NCI-H2196 treated with DMSO at 0.1 percent for 48 hours (cell line): ENCODE measurements around the gene HMG20A.

Source experiments
- DNase-seq: peaks from one replicate; lab custom pipeline; 2025; ENCODE audit not compliant: unreplicated experiment; lab: John Stamatoyannopoulos, UW

HMG20A gene

DNA sequence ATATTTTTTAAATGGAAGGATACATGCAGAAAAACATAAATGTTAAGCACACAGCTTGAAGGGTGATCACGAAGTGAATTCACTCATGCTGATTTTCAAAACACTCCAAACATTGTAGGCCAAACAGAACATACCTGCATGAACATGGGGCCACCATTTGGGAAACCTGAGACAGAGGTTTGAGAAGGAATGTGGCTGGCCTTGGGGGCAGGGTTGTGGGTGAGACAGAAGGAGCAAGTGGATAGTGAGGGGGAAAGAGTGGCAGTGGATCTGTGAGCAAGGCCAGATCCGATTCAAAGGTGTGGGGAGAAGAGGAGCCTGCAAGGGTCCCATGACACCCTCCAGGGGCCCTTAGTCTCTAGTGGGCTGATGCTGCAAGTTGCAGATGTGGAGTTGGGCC, 94.9 kb downstream of the HMG20A start:
- DNase-seq: no peak

DNA sequence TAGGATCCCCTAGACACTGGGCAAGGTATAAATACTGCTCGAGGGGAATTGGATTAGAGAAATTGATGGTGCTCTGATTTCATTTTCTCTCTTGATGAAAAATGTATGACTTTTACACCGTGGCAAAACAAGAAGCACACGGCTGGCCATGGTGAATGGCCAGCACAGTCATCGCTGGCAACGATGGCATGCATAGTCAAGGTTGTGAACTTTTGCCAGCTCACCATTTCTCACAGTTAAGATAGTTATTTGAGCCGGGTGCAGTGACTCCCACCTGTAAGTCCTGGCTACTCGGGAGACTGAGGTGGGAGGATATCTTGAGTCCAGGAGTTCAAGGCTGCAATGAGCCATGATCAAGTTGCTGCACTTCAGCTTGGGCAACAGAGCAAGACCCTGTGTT, 95.4 kb downstream of the HMG20A start:
- no peak for DNase-seq

DNA sequence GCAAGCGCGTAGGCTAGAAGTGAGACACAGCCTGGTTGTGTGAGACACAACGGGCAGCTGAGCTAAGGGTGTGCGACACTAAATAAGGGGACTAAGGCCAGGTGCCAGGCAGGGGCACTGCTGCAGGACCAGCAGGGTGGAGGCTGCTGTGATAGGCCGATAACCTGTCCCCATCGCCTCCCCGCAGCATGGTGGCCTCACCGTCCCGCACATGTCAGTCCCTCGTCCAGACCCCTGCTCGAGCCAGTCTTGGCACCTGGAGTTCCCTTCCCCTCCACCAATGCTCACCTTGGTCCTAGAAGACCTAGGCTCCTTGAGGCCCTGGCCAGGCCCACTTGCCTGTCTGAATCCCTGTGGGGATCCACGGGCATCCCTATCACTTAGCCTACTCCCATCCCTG, 96.1 kb downstream of the HMG20A start:
- no peak for DNase-seq

DNA sequence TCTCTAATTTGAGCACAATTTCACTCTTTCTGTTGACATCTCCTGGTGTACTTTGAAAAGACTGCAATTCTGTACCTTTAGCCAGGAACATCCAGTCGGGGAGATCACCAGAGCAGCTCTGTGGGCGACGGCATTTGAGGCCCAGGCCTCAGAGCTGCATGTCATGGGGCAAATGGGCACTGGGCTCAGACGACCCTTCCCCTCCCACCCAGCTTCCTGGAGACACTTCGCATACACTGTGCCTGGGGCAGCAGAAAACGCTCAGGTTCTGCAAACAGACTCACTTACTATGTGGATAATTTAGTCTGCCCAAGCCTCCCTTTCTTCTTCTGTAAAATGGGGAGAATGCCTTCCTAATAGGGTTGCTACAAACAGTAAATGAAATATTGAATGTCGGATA, 96.9 kb downstream of the HMG20A start:
- no peak for DNase-seq

DNA sequence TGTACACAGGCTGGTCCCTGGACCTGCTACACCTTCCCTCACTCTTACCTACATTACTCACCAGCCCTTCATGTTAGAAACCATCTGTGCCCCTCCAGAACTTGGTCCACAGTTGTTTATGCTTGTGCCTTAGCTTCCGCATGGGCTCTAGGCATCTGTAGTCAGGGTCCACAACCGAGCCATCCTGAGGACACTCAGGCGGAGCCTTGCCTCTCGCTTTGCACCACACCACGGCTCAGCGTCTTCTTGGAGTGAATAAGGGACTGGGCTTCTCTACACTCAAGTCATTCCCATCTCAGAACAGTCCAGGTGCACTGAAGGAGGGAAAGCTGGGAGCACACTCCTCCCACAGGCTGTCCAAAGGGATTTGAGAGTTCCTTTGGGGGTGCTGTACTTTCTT, 97.8 kb downstream of the HMG20A start:
- no peak for DNase-seq

DNA sequence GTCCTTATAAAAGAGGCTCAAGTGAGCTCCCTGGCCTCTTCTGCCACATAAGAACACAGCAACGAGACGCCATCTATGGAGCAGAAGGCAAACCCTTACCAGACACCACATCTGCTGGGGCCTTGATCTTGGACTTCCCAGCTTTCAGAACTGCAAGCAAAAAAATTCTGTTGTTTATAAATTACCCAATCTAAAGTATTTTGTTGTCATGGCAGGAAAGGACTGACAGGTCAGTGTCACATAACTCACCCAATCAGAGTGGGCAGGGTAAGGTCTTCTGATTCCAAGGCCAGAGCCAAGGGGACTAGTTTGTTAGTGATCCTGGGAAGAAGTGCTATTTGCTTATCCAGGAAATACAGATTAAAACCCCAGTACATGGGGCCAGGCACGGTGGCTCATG, 98.9 kb downstream of the HMG20A start:
- no peak for DNase-seq

DNA sequence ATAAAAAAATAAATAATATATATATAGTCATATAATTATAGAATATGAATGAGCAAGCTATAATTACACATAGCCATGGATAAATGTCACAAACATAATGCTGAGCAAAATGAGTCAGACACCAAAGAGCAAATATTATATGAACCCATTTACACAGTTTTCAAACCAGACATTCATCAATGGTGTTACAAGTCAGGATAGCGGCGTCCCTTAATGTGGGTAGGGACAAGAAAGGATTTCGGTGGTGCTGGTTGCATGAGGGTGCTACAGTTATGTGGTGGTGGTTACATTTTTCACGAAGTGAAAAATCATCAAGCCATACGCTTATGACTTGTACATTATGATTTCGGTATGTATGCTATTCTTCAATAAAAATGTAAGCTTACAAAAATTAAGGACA, 100.5 kb downstream of the HMG20A start:
- DNase-seq: no peak

DNA sequence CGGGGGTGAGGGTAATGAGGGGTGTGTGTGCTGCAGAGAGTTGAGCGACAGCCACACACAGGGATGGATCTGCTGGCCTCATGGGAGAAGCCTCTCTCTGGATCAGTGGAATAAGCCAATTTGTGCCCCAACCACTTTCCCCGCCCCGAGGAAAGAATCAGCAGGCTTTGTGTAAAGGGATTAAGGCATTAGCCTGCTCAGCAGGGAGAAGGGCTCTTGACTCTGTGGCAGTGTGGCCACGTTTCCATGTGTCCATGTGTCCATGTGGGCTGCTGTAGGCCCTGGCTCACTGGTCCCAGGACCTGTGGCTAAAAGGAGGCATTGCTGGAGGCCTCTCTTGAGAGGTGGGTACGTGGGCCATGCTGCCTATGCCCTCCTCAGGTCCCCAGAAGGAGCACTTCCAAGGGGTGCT, 104.7 kb downstream of the HMG20A start:
- no peak for DNase-seq

DNA sequence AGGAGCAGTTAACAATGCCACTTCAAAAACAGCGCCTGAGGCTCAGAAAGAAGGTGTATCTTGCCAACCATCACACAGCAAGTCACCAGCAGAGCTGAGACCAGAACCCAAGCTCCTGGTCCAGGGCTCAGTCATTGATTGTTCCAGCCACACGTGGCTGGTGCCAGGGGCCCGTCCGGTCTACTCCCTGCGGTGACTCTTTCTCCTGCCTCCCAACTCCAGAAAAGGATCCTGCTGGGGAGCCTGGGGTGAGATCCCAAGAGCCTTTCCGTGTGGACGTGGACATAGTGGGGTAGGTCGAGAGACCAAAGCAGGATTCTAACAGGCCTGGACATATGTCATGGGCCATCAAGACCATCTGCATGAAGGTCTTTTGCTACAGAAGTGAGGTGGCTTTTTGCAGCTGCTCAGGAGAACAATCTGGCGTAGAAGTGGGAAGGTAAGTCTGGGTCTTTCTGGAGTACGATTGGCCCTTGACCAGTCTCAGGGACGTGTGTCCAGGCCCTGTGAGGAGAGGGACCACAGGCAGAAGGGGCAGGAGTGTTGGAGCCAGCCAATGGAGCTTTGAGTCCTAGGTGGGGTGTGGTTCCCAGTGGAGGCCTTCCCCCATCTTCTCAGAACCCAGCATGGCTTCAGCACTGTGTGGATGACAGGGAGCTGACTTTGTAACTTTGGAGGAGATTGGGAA, 105.4 kb downstream of the HMG20A start:
- DNase-seq: no peak

DNA sequence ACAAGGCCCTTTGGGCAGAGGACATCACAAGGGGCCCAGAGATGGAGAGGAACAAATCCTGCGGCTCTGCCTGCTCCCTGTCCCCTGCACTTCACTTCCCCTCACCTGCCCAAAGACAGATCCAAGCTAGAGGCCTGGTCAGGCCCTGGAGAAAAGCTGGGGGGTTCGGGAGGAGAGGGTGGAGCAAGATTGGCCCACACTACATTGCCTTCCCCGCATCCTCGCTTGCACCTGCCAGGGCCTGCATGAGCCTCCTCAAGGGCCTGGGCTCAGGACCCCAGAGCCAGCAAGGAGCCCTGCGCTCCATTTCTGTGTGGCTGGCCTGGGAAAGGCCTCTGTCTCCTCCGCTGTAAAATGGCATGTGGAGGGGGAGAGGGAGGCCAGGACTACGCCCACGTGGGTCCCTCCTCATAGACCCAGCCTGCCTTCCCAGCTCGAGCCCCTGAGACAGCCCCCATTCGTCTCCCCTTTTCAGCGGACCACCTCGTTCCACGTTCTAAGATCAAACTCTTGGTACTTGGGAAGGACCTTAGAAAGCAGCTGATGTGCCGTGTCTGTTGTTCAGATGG, 106.0 kb downstream of the HMG20A start:
- DNase-seq: no peak

DNA sequence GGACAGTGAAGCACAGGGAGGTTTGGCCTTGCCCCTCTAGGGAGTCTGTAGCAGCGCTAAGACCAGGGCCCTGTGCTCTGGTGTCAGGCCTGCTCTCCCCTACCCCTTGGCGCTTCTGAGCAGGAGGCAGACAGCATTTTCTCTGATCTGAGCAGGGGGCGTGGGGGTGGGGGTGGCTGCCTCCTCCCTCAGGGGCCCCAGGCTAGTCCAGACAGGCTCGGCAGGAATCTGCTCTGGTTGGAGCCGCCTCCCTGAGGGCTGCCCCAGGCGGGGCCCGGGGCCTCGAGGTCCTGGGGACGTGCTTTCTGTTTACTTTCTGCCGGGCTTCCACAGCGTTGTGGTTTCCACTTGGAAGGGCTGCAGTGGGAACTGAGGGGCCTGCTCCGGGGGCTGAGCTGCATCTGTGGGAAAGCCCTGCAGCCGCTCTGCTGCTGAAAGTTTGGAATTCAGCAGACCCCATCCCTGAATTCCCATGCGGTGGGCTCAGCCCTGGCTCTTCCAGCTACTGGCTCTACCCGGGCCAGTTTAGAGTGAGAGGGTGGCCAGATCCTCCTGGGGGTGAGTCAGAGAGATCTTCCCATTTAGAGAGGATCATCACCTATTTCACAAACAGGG, 106.6 kb downstream of the HMG20A start:
- DNase-seq: no peak

DNA sequence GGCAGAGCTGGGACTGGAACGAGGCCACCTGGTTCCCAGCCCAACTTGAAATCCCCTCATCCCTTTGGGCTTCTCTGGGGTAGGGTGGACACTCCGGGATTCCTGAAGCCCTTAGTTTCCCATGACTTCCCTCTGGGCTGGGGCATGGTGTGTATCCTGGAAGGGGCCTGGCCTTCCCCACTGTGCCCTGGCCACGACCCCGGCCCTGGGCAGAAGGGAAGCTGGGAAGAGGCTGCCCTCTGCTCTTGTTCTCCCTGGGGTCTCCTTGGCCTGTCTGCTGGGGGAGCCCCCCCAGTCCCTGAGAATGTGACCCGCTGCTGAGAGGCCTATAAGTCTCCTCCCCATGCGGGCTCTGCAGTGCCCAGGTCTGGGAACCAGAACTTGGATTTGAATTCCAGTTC, 107.1 kb downstream of the HMG20A start:
- no peak for DNase-seq

DNA sequence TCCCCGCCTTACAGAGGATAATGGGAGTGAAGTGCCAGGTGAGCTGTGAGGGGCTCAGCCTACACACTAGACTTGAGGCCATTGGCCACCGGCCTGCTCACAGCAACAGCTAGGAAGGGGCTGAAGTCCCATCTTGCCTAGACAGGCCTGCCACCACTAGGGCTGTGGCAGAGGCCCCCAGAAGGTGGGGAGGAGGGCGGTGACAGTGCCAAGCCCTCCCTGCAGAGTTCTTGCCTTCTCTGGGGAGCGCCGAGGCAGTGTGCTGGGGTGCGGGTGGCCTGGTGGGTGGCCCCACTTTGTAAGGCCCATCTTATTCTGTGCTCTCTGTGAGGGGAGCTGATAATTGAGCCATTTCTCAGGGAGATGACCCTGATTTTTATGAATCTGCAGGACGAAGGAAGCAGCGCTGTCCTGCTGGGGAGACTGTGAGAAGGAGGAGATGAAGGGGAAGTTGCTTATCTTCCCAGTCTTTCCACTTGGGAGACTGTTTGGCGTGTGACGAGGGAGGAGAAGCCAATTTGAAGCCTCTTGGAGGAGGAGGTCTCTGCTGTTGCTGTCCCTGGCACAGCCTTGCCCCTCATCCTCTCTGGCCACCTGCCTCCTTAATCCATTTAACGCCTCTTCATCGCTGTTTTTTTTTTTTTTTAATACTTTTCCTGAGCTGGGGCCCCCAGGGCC, 107.7 kb downstream of the HMG20A start:
- no peak for DNase-seq

DNA sequence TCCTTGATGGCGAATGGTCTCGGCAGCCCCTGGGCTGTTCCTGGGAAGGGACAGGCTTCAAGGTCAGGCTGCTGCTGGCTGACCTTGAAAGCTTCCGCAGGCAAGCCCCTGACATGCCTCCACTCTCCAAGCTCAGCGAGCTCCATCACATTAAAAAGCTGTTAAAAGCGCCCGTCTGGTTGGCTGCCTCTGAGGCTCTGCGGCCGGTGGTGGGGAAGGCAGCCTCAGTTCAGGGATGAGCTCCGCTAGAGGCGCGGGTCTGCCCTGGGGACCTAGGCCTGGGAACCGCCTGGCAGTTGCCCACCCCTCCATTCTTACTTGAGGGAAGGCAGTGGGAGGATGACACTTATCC, 108.3 kb downstream of the HMG20A start:
- DNase-seq: no peak

DNA sequence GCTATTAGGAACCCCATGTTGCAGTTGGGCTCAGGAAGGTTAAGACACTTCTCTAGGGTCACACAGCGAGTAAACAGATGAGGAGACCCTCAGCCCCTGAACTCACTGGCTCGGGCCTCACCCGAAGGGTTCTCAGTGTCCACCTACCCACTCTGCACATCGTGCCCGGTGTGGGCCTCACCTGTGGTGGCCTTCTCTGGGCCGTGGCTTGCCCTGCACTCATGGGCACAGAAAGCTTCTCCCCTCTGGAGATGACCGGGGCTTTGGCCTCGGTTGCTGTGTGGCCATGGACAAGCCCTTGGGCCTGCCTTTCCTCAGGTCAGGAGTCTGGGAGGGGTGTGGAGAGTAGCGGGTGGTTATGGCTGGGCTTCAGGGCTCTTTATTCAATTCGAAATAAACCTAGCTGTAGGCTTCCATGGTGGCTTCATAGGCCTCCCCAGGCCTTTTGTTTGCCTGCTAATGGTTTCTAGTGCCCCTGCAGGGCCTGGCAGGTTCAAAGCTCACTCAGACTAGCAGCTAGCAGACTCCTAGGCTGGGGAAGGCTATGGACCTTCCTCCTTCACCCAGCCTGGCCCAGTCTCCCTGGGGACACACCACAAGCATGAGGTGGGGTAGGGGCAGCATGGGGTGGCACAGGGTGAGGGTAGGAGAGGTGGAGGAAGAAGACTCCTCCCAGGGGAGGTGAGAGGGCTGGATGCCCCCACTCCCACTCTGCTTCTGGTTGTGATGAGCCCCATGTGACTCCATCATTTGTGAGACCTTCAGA, 108.9 kb downstream of the HMG20A start:
- DNase-seq: no peak

DNA sequence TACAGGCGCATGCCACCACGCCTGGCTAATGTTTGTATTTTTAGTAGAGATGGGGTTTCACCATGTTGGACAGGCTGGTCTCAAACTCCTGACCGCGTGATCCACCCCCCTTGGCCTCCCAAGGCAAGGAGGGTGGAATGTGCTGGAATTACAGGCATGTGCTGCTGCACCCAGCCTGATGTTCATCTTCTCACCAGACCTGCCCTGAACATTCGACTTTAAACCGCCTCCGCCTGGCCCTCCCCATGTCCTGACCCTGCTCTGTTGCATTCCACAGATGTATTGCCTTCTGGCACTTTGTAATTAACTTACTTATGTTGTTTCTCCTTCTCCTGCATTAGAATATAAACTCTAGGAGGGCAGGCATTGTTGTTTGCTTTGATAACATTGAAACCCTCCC, 109.9 kb downstream of the HMG20A start:
- DNase-seq: no peak

DNA sequence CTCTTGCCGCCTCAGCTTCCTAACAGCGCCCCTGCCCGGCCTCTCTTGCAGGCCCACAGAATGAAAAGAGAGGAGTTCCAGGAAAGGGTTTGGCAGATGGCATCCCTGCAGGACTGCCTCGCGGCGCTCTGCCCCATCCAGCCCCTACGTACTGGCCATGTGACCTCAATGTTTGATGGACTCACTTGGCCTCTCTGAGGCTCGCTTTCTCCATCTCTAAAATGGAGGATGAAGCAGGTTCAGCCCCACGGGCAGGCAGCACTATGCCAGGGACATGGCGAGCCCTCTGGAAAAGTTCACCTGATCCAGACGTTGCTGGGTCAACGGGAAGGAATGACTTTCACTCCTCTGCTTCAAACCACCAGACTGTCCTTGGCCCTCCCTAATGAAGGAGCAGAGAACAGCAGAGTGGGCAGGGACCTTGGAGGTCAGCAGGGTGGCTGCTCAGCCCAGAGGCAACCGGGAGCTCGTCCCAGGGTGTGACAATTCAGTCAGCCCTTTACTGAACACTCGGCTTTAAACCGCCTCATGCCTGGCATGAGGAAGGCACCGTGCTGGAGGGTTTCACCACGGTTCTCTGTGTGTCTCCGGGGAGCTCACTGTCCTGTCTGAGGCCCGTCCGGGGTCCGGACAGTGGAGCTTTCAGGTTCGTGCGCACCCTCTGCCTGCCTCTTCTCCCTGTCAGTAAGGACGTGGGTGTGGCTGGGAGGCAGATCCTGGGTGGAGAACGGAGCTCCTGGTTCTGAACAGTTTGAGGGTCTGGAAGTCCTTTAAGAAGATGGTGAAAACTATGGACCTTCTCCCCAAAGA, 110.7 kb downstream of the HMG20A start:
- DNase-seq: no peak

DNA sequence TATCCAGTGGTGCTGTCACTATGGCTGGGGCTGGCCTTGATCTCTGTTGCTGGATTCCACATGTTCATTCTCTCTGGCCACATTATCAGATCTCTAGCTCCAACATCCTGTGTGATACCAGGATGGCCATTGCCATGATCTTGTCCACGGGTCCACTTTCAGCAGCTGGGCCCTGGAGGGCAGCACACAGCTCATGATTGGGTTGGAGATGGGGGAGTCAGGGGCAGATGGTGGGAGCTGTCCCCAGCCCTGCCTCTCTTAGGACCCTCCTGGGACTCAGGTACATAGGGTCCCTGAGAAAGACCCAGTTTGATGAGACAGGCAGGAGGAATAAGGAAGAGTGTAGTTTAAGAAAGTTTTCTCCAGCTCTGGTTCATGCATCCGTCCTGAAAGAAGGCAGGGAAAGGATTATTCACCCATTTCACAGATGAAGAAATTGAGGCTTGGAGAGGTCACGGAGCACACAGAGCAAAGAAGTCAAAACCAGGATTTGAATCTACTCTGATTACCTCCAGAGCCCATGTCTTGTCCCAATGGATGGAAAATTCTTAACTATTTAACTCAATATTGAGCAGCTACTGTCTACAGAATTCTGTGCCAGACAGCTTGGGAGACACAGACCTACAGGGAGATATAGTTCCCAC, 111.5 kb downstream of the HMG20A start:
- DNase-seq: no peak

DNA sequence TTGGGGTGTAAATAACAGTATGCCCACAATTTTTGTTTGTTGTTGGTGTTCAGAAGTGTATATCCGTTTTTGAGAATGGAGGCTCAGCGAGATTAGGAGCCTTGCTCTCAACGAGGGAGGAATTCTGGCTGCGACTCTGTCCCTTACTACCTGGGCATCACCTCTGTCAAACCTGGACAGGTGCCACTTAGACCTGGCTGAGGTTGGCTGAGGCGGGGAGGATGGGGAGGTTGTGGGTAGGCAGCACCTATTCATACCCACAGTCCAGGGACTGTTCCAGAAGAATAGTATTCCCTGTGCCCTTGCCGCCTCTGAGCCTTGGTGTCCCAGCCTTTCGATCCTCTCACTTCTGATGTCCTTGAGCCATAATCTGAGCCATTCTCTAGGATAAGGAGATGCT, 112.2 kb downstream of the HMG20A start:
- DNase-seq: no peak
